H1 (cell line): ENCODE measurements around the gene TFAP2A. TPM values are rescaled to one million over a fixed set of nuclear protein-coding genes. Genes with fewer than 3 reads are reported as not detected.
A peak's percentile ranks its signal among the peaks of the same experiment; 100 is the strongest.

Experiments used
- CTCF ChIA-PET: fragments of 300-600 bp; sonication (Branson Sonifier 250); formaldehyde crosslinking; loops from one replicate; lab custom pipeline; 2021; ENCODE audit not compliant: partially characterized antibody; lab: Charles Lee
- POLR2A ChIA-PET: fragments of 300-600 bp; sonication (Branson Sonifier 250); formaldehyde crosslinking; loops from one replicate; lab custom pipeline; 2021; ENCODE audit warnings: inconsistent platforms; ENCODE audit not compliant: partially characterized antibody; lab: Charles Lee
- DNase-seq, 2 experiments: peaks; one replicate each; pipeline versions ENCODE4 v3.0.0 to v3.0.0-alpha.2; 2010 to 2022; ENCODE audit warnings: low spot score in 2 of 2, low read depth in 1 of 2, mixed read lengths in 1 of 2
- FAIRE-seq: peaks from 2 replicates; lab custom pipeline; 2011; peaks lifted over from hg19 to GRCh38; lab: Jason Lieb, UNC
- H2AFZ ChIP-seq: 2 replicates; pipeline ENCODE4 v1.8.1; 2012; ENCODE audit warnings: low read length, inconsistent platforms
- H2AK5ac ChIP-seq: 2 replicates; pipeline ENCODE4 v1.6.1; 2013; ENCODE audit warnings: low read depth, low read length
- H2BK120ac ChIP-seq: replicated peaks from 2 replicates; pipeline ENCODE3; 2013; ENCODE audit warnings: low read depth, low read length, inconsistent platforms
- H2BK12ac ChIP-seq: 2 replicates; pipeline ENCODE4 v1.6.1; 2013; ENCODE audit warnings: low read depth, low read length
- H2BK15ac ChIP-seq: 2 replicates; pipeline ENCODE4 v1.6.1; 2013; ENCODE audit warnings: low read length
- H2BK20ac ChIP-seq: 2 replicates; pipeline ENCODE4 v1.6.1; 2013; ENCODE audit warnings: low read length
- H2BK5ac ChIP-seq: 2 replicates; pipeline ENCODE4 v1.6.1; 2013; ENCODE audit warnings: low read depth, low read length
- H3K14ac ChIP-seq: 2 replicates; pipeline ENCODE4 v1.6.1; 2013; ENCODE audit warnings: inconsistent platforms; ENCODE audit not compliant: insufficient read length
- H3K18ac ChIP-seq: 2 replicates; pipeline ENCODE4 v1.6.1; 2013; ENCODE audit warnings: low read length; ENCODE audit errors: extremely low read depth
- H3K23ac ChIP-seq: 2 replicates; pipeline ENCODE4 v1.6.1; 2013; ENCODE audit warnings: inconsistent platforms; ENCODE audit not compliant: insufficient read length
- H3K23me2 ChIP-seq: 2 replicates; pipeline ENCODE4 v1.6.1; 2013; ENCODE audit warnings: low read depth, low read length
- H3K27ac ChIP-seq: 2 replicates; pipeline ENCODE4 v1.6.1; 2011; ENCODE audit warnings: low read depth, low read length, inconsistent platforms
- H3K27me3 ChIP-seq, 4 experiments: replicated peaks in 1 of 4; 1 replicate in 1 of 4; 2 replicates in 3 of 4; pipeline versions ENCODE4 v1.6.1 to v1.8.1; 2011 to 2013; ENCODE audit warnings: low read length in 3 of 4, mild to moderate bottlenecking in 3 of 4, inconsistent platforms in 2 of 4, mixed read lengths in 2 of 4, moderate library complexity in 1 of 4; ENCODE audit not compliant: control insufficient read depth in 3 of 4, insufficient read depth in 3 of 4; ENCODE audit errors: extremely low read depth in 1 of 4
- H3K36me3 ChIP-seq, 4 experiments: 2 replicates each; pipeline versions ENCODE4 v1.6.1 to v1.8.1; 2011 to 2013; ENCODE audit warnings: mild to moderate bottlenecking in 4 of 4, low read length in 3 of 4, moderate library complexity in 2 of 4, control low read depth in 1 of 4, inconsistent platforms in 1 of 4; ENCODE audit not compliant: insufficient read depth in 4 of 4, control insufficient read depth in 2 of 4
- H3K4ac ChIP-seq: replicated peaks from 2 replicates; pipeline ENCODE3; 2013; ENCODE audit warnings: low read length, low read depth, mixed read lengths, inconsistent platforms; ENCODE audit not compliant: insufficient read length
- H3K4me1 ChIP-seq, 4 experiments: replicated peaks in 1 of 4; 1 replicate in 1 of 4; 2 replicates in 3 of 4; pipeline versions ENCODE4 v1.6.1 to v1.8.1; 2011 to 2013; ENCODE audit warnings: low read length in 3 of 4, inconsistent platforms in 2 of 4, mixed read lengths in 1 of 4; ENCODE audit not compliant: insufficient read depth in 4 of 4, control insufficient read depth in 3 of 4
- H3K4me2 ChIP-seq, 2 experiments: 2 replicates each; pipeline versions ENCODE4 v1.6.1 to v1.8.1; 2011 to 2013; ENCODE audit warnings: low read depth in 2 of 2, low read length in 2 of 2, control low read depth in 1 of 2, inconsistent platforms in 1 of 2, mild to moderate bottlenecking in 1 of 2; ENCODE audit not compliant: insufficient read depth in 1 of 2
- H3K4me3 ChIP-seq, 4 experiments: fragments of 200-600, 300-600 bp in 1 of 4; sonication (generic), shearing (Covaris generic), sonication (Bioruptor Twin) in 1 of 4; 2 replicates each; pipeline versions ENCODE4 v1.5.1 to v1.8.1; 2011 to 2016; ENCODE audit warnings: low read length in 4 of 4, low read depth in 3 of 4, control low read depth in 2 of 4, inconsistent platforms in 2 of 4, mild to moderate bottlenecking in 2 of 4, mixed read lengths in 1 of 4, moderate library complexity in 1 of 4; ENCODE audit not compliant: insufficient read depth in 2 of 4; ENCODE audit errors: extremely low read depth in 1 of 4
- H3K56ac ChIP-seq: replicated peaks from 2 replicates; pipeline ENCODE3; 2013; ENCODE audit warnings: low read depth, mild to moderate bottlenecking, mixed read lengths, low read length, inconsistent platforms; ENCODE audit not compliant: insufficient read length
- H3K79me1 ChIP-seq: 2 replicates; pipeline ENCODE4 v1.6.1; 2013; ENCODE audit warnings: low read depth, low read length, control low read depth
- H3K79me2 ChIP-seq, 2 experiments: 2 replicates each; pipeline versions ENCODE4 v1.6.1 to v1.8.1; 2012 to 2013; ENCODE audit warnings: low read length in 2 of 2, mild to moderate bottlenecking in 2 of 2, inconsistent platforms in 1 of 2; ENCODE audit not compliant: insufficient read depth in 2 of 2, control insufficient read depth in 1 of 2
- H3K9ac ChIP-seq, 4 experiments: replicated peaks in 1 of 4; 1 replicate in 1 of 4; 2 replicates in 3 of 4; pipeline versions ENCODE4 v1.6.1 to v1.8.1; 2011 to 2013; ENCODE audit warnings: low read depth in 3 of 4, low read length in 3 of 4, control low read depth in 2 of 4, mild to moderate bottlenecking in 2 of 4, moderate library complexity in 2 of 4, inconsistent platforms in 1 of 4; ENCODE audit errors: extremely low read depth in 1 of 4
- H3K9me3 ChIP-seq, 2 experiments: 2 replicates each; pipeline versions ENCODE4 v1.6.1 to v1.8.1; 2012 to 2013; ENCODE audit warnings: mild to moderate bottlenecking in 2 of 2, moderate library complexity in 2 of 2, control low read depth in 1 of 2, inconsistent platforms in 1 of 2, low read depth in 1 of 2, low read length in 1 of 2, mixed read lengths in 1 of 2; ENCODE audit not compliant: insufficient read depth in 2 of 2
- H4K20me1 ChIP-seq, 2 experiments: replicated peaks in 1 of 2; 2 replicates each; pipeline versions ENCODE3 to v1.8.1; 2011 to 2013; ENCODE audit warnings: inconsistent platforms in 2 of 2, low read length in 2 of 2, mild to moderate bottlenecking in 1 of 2; ENCODE audit not compliant: insufficient read depth in 2 of 2, control insufficient read depth in 1 of 2
- H4K5ac ChIP-seq: 2 replicates; pipeline ENCODE4 v1.6.1; 2013; ENCODE audit warnings: low read length, low read depth, mixed read lengths, inconsistent platforms; ENCODE audit not compliant: insufficient read length
- H4K8ac ChIP-seq: 2 replicates; pipeline ENCODE4 v1.8.0; 2013; ENCODE audit warnings: mild to moderate bottlenecking, moderate library complexity, low read length, inconsistent platforms; ENCODE audit not compliant: insufficient read depth; ENCODE audit errors: extremely low read depth
- H4K91ac ChIP-seq: replicated peaks from 2 replicates; pipeline ENCODE3; 2013; ENCODE audit warnings: low read length, mixed read lengths, inconsistent platforms; ENCODE audit not compliant: insufficient read length
- ATF3 ChIP-seq: IDR thresholded peaks from 2 replicates; pipeline ENCODE4 v1.6.1; 2011; ENCODE audit warnings: low read depth, mild to moderate bottlenecking, low read length; ENCODE audit not compliant: insufficient read depth
- EP300 ChIP-seq, 2 experiments: IDR thresholded peaks; 1 replicate in 1 of 2; 2 replicates in 1 of 2; pipeline ENCODE4 v1.6.1; 2011 to 2012; ENCODE audit warnings: low read depth in 2 of 2, low read length in 2 of 2, mild to moderate bottlenecking in 2 of 2, borderline replicate concordance in 1 of 2, inconsistent platforms in 1 of 2, moderate library complexity in 1 of 2
- FOSL1 ChIP-seq: IDR thresholded peaks from 2 replicates; pipeline ENCODE4 v1.6.1; 2011; ENCODE audit warnings: mild to moderate bottlenecking, low read depth, low read length, moderate library complexity; ENCODE audit not compliant: insufficient read depth
- MAX ChIP-seq: IDR thresholded peaks from 2 replicates; pipeline ENCODE4 v1.6.1; 2012; ENCODE audit warnings: inconsistent platforms
- NRF1 ChIP-seq: IDR thresholded peaks from 2 replicates; pipeline ENCODE4 v1.6.1; 2011; ENCODE audit warnings: mild to moderate bottlenecking, low read depth, low read length, improper control_type of control experiment
- PHF8 ChIP-seq: fragments of 200-600 bp; sonication (generic); conservative IDR thresholded peaks from 2 replicates; pipeline ENCODE4 v1.7.1; 2012; ENCODE audit warnings: low read depth, mild to moderate bottlenecking, inconsistent platforms, low read length, moderate library complexity
- RFX5 ChIP-seq: IDR thresholded peaks from 2 replicates; pipeline ENCODE4 v1.6.1; 2011; ENCODE audit warnings: low read depth, low read length, improper control_type of control experiment, borderline replicate concordance
- SP1 ChIP-seq: IDR thresholded peaks from 2 replicates; pipeline ENCODE4 v1.6.1; 2011; ENCODE audit warnings: low read depth, low read length
- TAF1 ChIP-seq: IDR thresholded peaks from 2 replicates; pipeline ENCODE4 v1.6.1; 2011; ENCODE audit warnings: mild to moderate bottlenecking, low read depth, low read length
- TEAD4 ChIP-seq: IDR thresholded peaks from 2 replicates; pipeline ENCODE4 v1.6.1; 2012; ENCODE audit warnings: low read depth, low read length, inconsistent platforms, mixed read lengths
- WGBS, 2 experiments: shearing (Covaris generic) in 1 of 2; methylation state at CpG; one replicate each; pipeline versions ENCODE4 v1.1.6 to v1.1.7; 2013 to 2015; ENCODE audit warnings: low lambda C conversion rate in 2 of 2, mixed read lengths in 2 of 2, inconsistent platforms in 1 of 2, low coverage in 1 of 2, missing lambda C conversion rate in 1 of 2; ENCODE audit not compliant: insufficient replicate concordance in 2 of 2, insufficient coverage in 1 of 2, insufficient read length in 1 of 2; ENCODE audit errors: extremely low coverage in 1 of 2, missing lambda C conversion rate in 1 of 2; 5-methylcytosine and 5-hydroxymethylcytosine counted together
- polyA plus RNA-seq, 7 experiments: library from polyadenylated mRNA; depleted of rRNA in 3 of 7; stranded (reverse) in 5 of 7; unstranded in 2 of 7; fragments of >200 nt in 5 of 7; fragments of 200-250 nt in 2 of 7; gene quantifications; 1 replicate in 5 of 7; 2 replicates in 1 of 7; 4 replicates in 1 of 7; pipeline versions ENCODE4 v1.2.1 to v1.2.3, GENCODE V29; 2011 to 2013; ENCODE audit warnings: missing spikeins in 2 of 7, mixed read lengths in 2 of 7
- total RNA-seq: library from RNA; stranded (reverse); fragmentation: NEBNext Ultra II Directional; extraction: Animal tissue kit (Norgen Biotek cat#: 25700); gene quantifications from 2 replicates; pipeline ENCODE4 v1.2.1, GENCODE V29; 2021

TFAP2A gene
- total and polyA plus RNA-seq, 2 of the 8 experiments (the other 6 are each of a cell fraction or from before 2014, with no cell fraction given) = 0.23 TPM; not detected in 1

- no peaks in the 10 kb centered on the region; a peak in 1 of 8 replicates for H3K36me3 ChIP-seq
- H3K4me1 ChIP-seq = peaks cover 4 to 28% (median 19%) of the 10 kb centered on the region in 4 experiments
- no peak overlapping the region for H3K56ac ChIP-seq
- H4K8ac ChIP-seq = no peak overlapping the region
- 7% methylated on average over 30 of the region's 36 CpGs; no CpG with 5 or more reads in 1 of the 2 experiments for WGBS, 2 experiments
- POLR2A ChIA-PET = interaction anchor here (0.8 to 2.5 kb wide), 5 partner anchors 11 to 20 kb away, joined by 3 to 9 read pairs (median 4); no protein-coding TSS in a partner anchor
- H2BK12ac ChIP-seq = peak overlapping the region; percentile 96
- no peak for DNase-seq
- no peaks in the 10 kb centered on the region for H3K79me2 ChIP-seq
- no peak overlapping the region for H3K14ac ChIP-seq
- peaks cover 5 to 12% of the 10 kb centered on the region in 2 experiments for H4K20me1 ChIP-seq
- no peak overlapping the region for H4K5ac ChIP-seq
- H2BK20ac ChIP-seq = no peak overlapping the region
- H4K91ac ChIP-seq = no peak overlapping the region
- peaks cover 67 to 98% (median 90%) of the 10 kb centered on the region in 4 experiments for H3K27me3 ChIP-seq
- H3K9me3 ChIP-seq = no peaks in the 10 kb centered on the region; a peak in 1 of 4 replicates
- H2BK5ac ChIP-seq = peak overlapping the region; percentile 22; the same call in 1 of the 2 replicates
- no peak for FAIRE-seq
- 0 out of 2 replicates have a peak overlapping the region, but pooled peaks have one; percentile 31 for H2BK15ac ChIP-seq
- peaks cover 8% of the 10 kb centered on the region; the same call in 1 of the 2 replicates for H3K23me2 ChIP-seq
- H2AK5ac ChIP-seq = no peak overlapping the region
- no peaks in the 10 kb centered on the region for H3K79me1 ChIP-seq
- H3K4ac ChIP-seq = no peak overlapping the region
- no peak overlapping the region for H3K27ac ChIP-seq
- CTCF ChIA-PET = interaction anchor here (0.5 to 21.9 kb wide), 6 partner anchors 9 to 1158 kb away, joined by 3 to 365 read pairs (median 3); no protein-coding TSS in a partner anchor
- H2BK120ac ChIP-seq = no peak overlapping the region
- H3K4me2 ChIP-seq = peak overlapping the region in 1 of 2 experiments; percentile 63; a peak in 1 of 4 replicates
- H3K4me3 ChIP-seq = no peak overlapping the region; a peak in 2 of 8 replicates
- no peak overlapping the region for H3K18ac ChIP-seq
- no peak overlapping the region for H3K23ac ChIP-seq
- no peak overlapping the region for H3K9ac ChIP-seq
- no peak overlapping the region for H2AFZ ChIP-seq
- TF ChIP-seq MAX (no peak), TAF1 (no peak), NRF1 (no peak), PHF8 (no peak), FOSL1 (no peak), TEAD4 (no peak), ATF3 (no peak), RFX5 (no peak), EP300 (IDR thresholded peaks at IDR 0.05; ENCODE audit: borderline replicate concordance in 1 of 2, low read depth in 2 of 2, low read length in 2 of 2) (no peak), SP1 (peak; percentile 3; the same call in 1 of the 2 replicates)
These were observed 4.4 kb downstream of the TFAP2A start for GRCh38 chr6:10410207-10411050.
